Left cardiac atrium (tissue), 4 donors: ENCODE measurements around the gene KCNMA1. TPM values are rescaled to one million over a fixed set of nuclear protein-coding genes. Genes with fewer than 3 reads are reported as not detected.

Experiments used
- ATAC-seq, 2 donors: fragments of 200-7000 bp; cut with Tn5 transposase; one replicate each; pipeline ENCODE4 v1.9.1; 2020; ENCODE audit warnings: mild to moderate bottlenecking in 2 of 2, moderate library complexity in 2 of 2
- DNase-seq: peaks from one replicate; pipeline ENCODE4 v3.0.0-alpha.2; 2020
- intact Hi-C, 2 donors: fragments of 100-400 bp; cut with DNase I; formaldehyde crosslinking; loops; one replicate each; pipeline versions ENCODE4 v1.14.1 to v1.15.1; 2022 to 2023
- total RNA-seq, 2 donors: library from RNA; stranded (reverse); fragmentation: NEBNext Ultra II Directional; extraction: Animal tissue kit (Norgen Biotek cat#: 25700); gene quantifications; one replicate each; pipeline ENCODE4 v1.2.1, GENCODE V29; 2021
- donor health status: DM: no; HTN: yes; CAD: no.
- donor health status: DM: no; HTN: yes; CAD: no; lungs with severe emphysema.
- donor health status: DM: yes; HTN: yes; CAD: no.
- donor health status: Dilated cardiomyopathy.

KCNMA1 gene
- total RNA-seq, 2 donors from 2014 or later, result 4.1 to 5.3 TPM

DNA sequence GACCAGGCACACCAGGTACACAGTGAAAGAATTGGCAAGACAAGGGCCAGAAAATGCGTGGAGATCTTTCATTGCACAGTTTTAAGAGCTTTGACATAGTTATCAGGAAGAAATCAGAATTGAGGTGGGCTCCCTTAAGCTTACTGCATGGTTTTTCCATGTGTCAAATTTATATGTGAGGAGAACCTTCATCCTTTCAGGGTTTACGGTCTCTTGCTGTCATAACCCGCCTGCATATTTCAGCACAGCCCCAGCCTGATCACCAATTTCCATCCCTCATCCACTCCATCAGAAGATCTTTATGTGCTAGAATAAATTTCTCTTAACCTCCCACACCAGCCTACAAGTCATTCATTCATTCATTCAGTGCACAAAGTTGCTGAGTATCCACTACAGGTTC is 373.1 kb downstream of the KCNMA1 start:
- ATAC-seq (no peak), DNase-seq (no peak)
- intact Hi-C loops, result no loop called here

DNA sequence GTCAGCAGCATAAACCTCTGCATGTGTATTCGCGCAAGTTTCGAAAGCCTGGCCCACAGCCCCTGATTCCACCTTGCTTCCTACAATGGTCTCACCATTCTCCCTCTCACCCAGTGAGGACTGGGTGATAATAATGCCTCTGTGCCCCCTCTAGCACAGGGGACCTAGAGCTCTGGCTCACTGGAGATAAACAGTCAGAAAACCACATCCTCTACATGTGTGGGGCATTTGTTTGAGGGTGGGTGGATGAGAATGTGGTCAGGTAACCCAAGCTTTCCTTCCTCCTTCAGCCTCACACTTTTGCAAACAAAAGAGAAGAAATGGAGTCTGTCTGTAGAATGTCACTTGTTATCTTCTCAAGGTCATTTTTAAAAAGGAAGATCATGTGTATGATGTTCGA is 373.5 kb downstream of the KCNMA1 start:
- intact Hi-C loops, result no loop called here

DNA sequence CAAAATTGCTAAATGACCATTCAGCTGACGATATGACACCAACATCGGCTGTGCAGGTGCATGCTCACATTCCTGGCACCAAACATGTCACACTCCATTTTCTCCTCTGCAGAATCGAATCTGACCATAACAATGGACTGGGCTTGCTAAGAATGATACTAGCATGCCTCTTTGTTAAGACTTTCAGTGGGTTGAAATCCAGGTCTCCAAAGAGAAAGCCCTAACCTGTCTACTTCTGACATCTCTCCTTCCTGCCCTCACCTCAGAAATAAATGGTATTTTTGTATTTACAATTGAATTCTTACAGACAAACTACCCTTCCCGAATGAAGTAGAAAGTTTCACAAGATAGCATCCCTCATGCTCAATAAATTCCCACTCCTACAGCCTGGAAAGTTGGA is 373.9 kb downstream of the KCNMA1 start:
- intact Hi-C loops, result no loop called here
- ATAC-seq, result no peak

More for the DNA sequence above, 373.5 kb downstream of the KCNMA1 start:
- DNase-seq (no peak), ATAC-seq (no peak)

DNA sequence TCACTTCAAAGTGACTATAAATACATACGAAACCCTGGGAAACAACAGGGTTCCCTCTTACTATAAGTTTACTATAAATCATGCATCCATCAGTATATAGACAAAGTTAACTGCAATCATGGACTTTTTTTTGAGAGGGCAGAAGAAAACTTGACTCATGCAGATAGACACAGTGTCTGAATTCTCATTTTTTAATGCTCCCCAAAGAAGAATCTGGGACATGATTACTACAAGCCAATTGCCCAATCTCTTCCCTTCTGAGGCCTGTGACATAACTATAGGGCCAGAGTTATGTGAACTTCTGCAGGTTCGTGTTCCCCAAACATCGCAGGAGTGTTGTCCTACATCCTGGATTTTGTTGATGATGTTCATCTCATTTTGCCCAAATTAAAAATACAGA is 376.5 kb downstream of the KCNMA1 start:
- DNase-seq (no peak), ATAC-seq (no peak)
- intact Hi-C loops, result no loop called here

More for the DNA sequence above, 373.9 kb downstream of the KCNMA1 start:
- DNase-seq, result no peak

DNA sequence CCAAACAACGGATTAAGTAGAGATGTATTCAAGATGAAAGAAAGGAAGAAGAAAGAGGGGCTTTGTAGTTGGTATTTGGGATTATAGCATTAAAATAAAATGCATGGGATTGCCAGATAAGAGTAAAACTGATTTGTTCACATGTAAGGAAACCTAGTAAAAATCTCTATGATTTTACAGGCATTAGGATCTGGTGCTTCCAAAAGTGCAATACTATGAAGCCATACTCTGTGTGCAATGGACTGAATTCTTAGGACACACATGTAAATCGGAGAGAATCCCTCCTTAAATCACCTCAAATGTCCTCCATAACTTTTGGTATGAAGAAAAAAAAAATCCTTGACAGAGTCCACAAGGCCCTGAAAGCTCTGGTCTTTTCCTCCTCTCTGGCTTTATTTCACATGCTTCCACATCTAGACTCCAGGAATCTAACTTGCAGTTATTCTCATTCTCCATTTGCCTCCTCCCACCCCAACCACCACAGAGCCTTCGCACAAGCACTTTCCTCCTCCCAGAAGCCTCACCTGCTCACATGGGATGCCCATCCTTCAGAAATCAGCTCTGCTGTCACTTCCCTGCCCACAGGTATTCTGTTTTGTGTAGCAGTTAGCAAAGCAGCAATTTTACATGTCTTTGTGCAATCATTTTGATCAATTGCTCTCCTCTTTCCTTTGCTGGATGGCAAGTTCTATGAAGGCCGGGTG is 378.3 kb downstream of the KCNMA1 start:
- no peak for DNase-seq
- no peak for ATAC-seq
- intact Hi-C loops, result no loop called here

DNA sequence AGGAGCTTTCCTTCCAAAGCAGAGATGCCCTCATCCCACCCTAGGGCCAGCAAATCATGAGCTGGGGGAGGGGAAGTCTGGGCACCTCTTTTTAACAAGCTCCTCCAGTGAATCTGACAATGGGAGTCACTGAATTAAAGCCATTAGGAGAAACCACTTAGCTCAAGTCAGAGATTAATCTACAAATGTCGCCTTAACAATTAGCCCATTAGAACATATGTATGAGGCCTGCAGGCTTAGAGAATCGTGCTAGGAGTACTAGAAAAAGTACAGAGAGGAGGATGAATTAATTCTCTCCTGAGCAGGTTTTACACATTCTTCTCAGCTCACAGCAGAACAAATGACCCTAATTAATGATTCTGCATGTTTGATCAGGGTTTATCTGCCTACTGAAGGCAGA is 381.3 kb downstream of the KCNMA1 start:
- ATAC-seq, result no peak
- DNase-seq, result no peak
- intact Hi-C loops, result no loop called here

DNA sequence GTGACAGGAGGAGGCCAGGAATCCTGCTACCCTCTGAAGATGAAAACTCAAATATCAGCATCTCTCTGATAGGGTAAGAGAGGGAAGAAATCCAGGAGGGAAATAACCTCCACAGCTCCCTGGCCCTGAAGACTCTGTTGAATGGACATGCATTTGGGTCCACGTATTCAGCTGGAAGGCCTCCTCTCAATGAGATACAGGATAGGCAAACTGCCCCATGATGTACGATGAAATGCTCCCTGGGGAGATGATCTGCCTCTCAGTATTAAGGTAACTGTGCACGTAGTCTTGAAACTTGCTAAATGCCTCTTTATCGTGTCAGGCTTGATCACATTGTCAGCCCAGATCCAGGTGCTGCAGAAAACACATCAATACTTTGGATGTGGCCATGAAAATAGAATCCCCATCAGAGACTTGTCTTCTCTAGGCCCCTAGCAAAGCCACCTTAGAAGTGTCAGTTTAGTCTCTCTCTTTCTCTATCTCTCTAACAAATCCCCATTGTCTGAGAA is 384.0 kb downstream of the KCNMA1 start:
- ATAC-seq, result no peak
- no peak for DNase-seq
- intact Hi-C loops, result no loop called here

DNA sequence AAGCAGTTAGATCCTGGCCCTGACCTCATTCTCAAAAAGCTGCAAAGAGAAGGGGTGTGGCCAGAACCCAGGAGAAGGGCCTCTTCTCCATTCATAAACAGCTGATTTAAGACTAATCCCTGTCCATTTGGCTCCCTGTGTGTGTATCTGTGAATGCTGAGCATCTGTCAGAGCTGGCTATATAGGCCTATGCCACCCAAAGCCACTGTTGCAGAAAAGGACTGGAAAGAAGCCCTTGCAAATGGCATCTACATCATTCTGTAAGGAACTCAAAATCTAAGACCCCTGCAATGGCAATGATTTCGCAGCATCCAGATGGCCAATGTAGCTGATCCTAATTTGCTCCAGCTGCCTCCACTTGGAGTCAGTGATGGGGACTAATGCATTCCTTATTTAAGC is 384.5 kb downstream of the KCNMA1 start:
- DNase-seq, result no peak
- intact Hi-C loops, result no loop called here
- ATAC-seq, result no peak

DNA sequence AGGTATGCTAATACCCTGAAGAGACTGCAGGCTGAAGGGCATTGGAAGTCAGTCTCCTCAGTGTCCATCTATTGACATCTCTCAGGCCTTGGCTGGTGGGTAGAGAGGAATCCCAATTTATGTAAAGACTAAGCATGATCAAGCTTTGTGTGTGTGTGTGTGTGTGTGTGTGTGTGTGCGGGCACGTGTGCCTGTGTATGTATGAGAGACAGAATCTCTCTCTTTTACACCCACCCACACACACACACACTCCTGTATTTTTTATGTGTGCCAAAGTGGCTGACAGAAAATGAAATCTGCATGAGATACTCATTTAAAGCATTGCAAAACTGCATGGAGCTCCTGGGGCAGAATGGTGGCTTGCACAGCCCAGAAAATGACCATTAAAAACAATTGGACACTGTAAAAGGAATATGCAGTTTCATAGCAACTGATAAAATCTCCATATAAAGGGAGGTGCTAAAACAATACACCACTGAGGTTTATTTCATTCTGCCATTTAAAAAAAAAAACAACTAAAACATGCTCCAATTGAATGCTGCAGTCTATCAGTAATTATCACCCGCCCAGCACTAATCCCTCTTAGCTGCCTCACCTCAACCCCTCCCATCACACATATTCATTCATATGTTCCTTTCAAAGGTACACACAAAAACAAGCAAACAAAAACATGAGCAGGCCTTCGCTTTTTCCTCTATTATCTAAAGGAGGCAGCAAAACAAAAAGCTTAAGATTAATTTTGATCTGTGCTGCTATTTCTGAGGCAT is 385.0 kb downstream of the KCNMA1 start:
- DNase-seq, result no peak
- intact Hi-C loops, result no loop called here
- no peak for ATAC-seq

DNA sequence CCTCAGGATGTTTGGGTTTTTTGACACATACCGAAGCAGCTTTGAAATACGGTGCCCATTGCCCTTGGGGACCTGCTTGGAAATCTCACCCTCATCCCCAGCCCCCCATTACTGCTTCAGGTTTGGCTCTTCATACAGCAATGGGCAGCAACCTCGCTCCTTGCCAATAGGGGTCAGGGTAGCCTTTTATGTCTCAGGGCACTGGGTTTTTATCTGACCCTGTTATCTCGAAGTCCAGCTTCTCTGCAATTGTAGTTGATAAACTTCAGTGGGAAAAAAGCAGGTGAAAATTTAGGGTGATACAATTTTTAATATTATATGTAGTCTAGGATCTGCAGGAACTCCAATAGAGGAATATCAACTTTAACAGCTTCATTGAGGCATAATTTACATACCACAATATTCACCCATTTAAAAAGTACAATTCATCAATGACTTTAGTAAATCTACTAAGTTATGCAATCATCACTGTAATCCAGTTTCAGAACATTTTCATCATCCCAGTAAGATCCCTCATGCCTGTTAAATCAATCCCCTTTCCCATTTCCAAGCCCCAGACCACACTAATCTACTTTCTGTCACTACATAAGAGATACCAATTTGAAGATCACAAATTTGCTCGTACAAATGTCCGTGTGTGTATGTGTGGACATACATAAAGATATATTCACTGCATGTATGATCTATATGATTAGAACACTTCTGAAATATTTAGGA is 386.2 kb downstream of the KCNMA1 start:
- DNase-seq (no peak), ATAC-seq (no peak)
- intact Hi-C loops, result no loop called here

DNA sequence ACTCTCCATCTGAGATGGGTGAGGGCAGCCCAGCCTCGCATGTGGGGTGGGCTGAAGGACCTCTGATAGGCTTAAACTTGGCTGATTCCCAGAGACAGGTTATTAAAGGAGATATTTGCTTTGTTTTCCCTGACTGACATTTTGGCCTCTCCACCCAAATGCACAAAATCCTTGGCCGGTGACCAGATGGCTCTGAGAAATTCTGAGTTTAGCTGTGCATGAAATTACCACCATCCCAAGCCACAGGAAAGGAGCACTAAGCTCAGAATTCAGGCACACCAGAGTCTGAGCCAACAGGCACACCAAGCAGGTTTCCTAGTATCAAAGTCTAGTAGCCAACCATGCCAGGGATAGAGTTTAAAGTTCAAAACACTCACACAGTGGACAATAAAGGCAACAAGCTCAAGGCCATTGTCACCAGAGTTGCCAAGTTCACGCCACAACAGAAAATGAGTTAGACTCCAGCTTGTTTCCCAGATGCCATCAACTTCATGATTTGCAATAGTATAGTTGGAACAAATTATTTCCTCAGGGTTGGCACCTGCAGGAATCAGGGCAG is 387.6 kb downstream of the KCNMA1 start:
- DNase-seq (no peak), ATAC-seq (no peak)
- intact Hi-C loops, result no loop called here

DNA sequence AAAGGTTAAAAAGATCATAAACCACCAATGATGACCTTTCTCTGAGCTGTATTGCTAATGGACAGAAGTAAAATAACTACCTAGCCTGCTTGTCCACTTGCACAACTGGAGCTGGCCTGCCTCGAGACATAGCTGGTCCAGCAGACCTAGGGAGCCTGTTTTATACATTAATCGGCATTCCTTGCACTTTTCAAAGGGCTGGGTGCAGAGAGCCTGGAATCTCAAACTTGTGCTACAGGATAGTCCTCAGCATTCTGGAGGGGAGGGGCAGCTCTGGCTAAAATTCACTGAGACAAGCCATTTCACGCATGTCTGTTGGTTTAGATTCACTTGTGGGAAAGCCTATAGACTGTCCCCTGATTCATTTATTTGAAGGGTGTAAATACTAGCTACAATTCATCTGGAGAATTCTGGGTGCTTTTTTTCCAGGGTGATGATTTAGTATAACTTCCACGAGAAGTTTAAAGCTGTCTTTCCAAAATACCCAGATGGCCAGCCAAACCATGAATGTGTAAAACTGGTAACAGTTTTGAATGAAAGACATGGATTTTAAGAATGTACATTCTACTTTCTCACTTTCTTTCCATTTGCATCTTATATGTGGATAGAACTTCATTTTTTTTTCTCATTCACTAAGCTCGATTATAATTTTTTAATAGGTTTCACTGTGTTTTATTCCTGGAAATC is 389.4 kb downstream of the KCNMA1 start:
- intact Hi-C loops, result no loop called here
- ATAC-seq, result no peak
- DNase-seq, result no peak

DNA sequence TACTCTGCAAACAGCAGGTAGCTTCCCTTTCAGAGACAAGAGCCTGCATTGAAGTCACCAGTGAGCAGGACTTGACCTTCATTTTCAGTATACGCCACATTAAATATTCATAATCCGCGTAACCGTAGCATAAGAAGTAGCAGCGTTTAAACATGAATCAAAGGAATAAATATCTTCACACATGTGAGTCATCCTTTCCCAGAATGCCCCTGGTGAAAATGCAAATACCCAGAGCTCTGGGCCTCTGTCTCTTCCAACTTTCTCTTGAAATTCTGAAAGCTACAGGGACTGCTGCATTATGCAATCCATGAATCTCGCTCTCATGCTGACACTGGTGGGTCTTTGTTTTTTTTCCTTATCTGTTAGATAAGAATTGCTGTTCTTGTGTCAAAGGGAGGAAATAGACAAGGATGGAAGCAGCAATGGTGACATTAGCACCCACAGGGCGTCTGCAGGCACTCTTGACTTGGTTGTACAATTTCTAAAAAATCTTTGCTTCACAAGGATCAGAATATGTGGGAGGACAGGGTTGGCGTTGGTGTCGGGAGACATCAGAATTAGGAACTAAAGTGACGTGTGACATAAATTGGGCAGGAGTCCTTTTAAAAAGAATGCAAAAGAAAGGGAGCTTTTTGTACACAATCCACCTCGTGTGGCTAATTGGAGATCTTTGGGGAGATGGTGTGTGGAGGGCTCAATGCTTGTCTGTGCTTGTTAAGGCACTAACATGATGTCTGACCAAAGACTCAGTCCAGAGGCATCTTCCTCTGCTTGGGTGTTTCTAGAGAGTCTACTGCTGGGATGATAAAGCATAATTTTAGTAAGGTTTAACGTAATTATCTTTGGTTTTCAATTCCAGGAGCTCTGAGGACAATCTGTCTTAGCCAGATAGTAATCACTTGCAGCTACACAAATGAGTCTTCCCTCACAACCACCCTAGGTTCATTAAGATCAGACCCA is 390.3 kb downstream of the KCNMA1 start:
- intact Hi-C loops, result no loop called here
- ATAC-seq (peak; percentile 85 to 89), DNase-seq (no peak)

DNA sequence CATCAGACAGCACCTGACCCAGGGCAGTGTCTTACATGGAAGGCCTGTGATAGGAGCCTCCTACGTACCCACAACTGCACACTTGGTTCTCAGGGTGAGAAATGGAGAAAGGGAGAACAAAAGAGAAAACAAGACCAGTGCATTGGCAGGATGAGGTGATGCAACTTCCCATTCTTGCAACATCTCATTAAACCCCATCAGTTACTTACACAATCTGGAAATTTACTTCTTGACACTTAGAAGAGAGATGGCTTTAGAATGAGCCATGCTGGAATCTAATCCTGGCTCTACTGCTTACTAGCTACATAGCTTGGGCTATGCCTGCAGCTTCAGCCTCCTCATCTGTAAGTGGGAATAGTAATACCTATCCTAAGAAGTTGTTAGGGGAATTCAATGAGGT is 391.7 kb downstream of the KCNMA1 start:
- no peak for DNase-seq
- peak in 1 of 2 donors; percentile 35 for ATAC-seq
- intact Hi-C loops, result no loop called here

DNA sequence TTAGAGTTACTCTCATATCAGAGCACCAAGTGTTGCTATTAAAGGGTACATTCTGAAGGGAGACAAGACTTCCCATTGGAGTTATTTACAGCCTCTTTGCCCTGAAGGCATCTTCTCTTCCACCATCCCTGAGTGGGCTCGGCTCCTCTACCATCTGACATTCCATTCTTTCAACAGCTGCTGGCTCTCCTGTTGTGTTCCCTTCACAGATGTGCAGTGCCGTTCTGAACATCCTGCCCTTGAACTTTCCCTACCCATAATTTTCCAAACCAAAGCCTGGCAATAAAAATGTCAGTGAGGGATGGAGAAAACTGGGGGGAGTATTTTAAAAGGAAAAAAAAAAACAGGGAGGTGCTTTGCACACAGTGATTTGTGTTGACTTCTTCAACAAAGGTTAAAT is 392.9 kb downstream of the KCNMA1 start:
- intact Hi-C loops, result no loop called here
- no peak for ATAC-seq
- no peak for DNase-seq

DNA sequence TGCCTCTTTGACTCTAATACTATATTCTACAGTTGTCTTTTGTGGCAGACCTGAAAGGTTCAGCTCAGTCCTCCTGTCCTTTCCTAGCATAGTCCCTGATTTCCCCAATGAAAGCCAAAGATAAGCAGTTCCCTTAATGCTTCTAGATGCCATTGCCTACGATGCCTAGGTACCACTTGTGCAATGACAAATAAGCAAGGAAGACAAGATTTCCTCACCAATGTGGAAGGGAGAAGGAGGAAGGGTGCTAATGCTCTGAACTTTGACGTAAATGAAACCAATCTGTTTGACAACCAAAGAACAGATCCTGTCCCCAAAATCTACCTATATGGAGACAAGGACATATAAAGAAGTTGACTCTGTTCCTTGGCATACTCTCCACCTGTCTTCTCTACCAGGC is 393.3 kb downstream of the KCNMA1 start:
- no peak for DNase-seq
- no peak for ATAC-seq
- intact Hi-C loops, result no loop called here

DNA sequence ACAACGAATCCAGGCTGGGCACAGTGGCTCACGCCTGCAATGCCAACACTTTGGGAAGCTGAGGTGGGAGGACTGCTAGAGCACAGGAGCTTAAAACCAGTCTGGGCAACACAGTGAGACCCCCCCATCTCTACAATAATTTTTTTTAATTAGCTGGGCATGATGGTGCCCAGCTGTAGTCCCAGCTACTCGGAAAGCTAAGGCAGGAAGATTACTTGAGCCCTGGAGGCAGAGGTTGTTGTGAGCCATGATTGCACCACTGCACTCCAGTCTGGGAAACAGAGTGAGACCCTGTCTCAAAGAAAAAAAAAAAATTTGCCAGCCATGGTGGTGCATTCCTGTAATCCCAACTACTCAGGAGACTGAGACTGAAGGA is 396.3 kb downstream of the KCNMA1 start:
- ATAC-seq (no peak), DNase-seq (no peak)
- intact Hi-C loops, result no loop called here

DNA sequence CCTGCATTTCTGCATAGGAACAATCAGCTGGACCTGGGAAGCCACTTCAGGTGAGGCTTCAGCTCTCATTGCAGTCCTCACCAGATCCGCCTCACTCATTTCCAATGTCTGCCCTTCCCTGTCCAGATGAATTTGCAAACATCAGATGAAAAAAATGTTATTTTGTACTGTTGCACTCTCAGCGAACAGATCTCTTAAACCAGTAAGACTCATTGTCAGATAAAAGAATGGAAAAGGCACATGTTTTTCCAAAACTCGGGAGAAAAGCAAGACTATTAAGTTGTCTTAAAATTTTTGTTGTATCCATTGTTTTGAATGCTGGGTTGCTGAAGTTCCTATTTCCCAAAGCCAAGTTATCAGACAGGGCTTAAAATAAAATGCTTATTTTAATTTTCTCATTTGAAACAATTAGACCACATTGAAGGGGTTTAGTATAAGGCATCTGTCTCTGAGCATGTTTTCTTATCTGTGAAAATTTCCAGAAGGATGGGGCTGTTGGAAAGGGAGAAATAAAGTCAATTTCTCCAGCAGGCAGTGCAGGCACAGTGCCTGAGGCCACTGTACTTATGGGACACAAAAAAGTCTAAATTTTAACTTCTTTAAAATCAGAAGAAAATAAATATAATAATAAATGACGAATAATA is 396.8 kb downstream of the KCNMA1 start:
- ATAC-seq, result no peak
- intact Hi-C loops, result no loop called here

More for the DNA sequence above, 396.8 kb downstream of the KCNMA1 start:
- no peak for DNase-seq
